ENCODE results near the gene NPIPB4. TPM values are rescaled to one million over a fixed set of nuclear protein-coding genes. Genes with fewer than 3 reads are reported as not detected.
"Not testable (repeated sequence)": the region's sequence is repeated elsewhere in the genome, so short reads cannot be mapped to it uniquely, and the experiment has no call there.

NPIPB4 gene
- polyA plus RNA-seq, 3 donors = 0.17 to 87.7 (median 0.55) TPM

DNA sequence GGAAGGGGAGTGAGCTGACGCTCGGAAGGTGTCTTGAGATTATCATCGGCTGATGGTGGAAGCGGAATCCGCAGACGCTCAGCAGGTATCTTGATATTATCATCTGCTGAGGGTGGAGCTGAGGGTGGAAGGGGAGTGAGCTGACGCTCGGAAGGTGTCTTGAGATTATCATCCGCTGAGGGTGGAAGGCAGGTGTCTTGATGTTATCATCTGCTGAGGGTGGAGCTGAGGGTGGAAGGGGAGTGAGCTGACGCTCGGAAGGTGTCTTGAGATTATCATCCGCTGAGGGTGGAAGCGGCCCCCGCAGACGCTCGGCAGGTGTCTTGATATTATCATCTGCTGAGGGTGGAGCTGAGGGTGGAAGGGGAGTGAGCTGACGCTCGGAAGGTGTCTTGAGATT, 21.2 kb downstream of the NPIPB4 start:
- H3K4me1 ChIP-seq (ENCODE audit: control insufficient read depth in 1 of 2, insufficient read depth in 2 of 2, low read length in 2 of 2); H3K9me3 Mint-ChIP-seq; H3K27ac ChIP-seq (ENCODE audit: low read depth in 1 of 2, low read length in 2 of 2); H3K4me2 ChIP-seq (replicated peaks; ENCODE audit: extremely low read depth, low read length, poor library complexity, severe bottlenecking); H3K9ac ChIP-seq (ENCODE audit: insufficient read depth, low read length, poor library complexity, severe bottlenecking); intact Hi-C loops (cut with micrococcal nuclease); H3K79me2 ChIP-seq (ENCODE audit: insufficient read depth, low read length); H3K27me3 ChIP-seq (ENCODE audit: control insufficient read depth in 2 of 2, insufficient read depth in 2 of 2, low read length in 2 of 2); H3K4me1 Mint-ChIP-seq; DNase-seq; H3K36me3 Mint-ChIP-seq; H3K4me3 Mint-ChIP-seq; H3K9me3 ChIP-seq (replicated peaks in 1 of 2; ENCODE audit: control insufficient read depth in 1 of 2, insufficient read depth in 1 of 2, low read length in 2 of 2); H2AFZ ChIP-seq (ENCODE audit: insufficient read depth, low read depth, low read length, poor library complexity, severe bottlenecking); H3K36me3 ChIP-seq (replicated peaks in 1 of 2; ENCODE audit: control insufficient read depth in 1 of 2, insufficient read depth in 2 of 2, low read length in 2 of 2); H3K4me3 ChIP-seq (replicated peaks in 1 of 3; ENCODE audit: low read depth in 2 of 3, low read length in 3 of 3); H3K27ac Mint-ChIP-seq; H4K20me1 ChIP-seq (ENCODE audit: insufficient read depth, low read length): not testable (repeated sequence)
- WGBS (ENCODE audit: insufficient coverage) = no CpG with 5 or more reads among the region's 18 CpGs
- peaks cover 5 to 16% (median 10%) of the 10 kb centered on the region in 3 donors for H3K27me3 Mint-ChIP-seq (ENCODE audit: low read depth in 3 of 3)

DNA sequence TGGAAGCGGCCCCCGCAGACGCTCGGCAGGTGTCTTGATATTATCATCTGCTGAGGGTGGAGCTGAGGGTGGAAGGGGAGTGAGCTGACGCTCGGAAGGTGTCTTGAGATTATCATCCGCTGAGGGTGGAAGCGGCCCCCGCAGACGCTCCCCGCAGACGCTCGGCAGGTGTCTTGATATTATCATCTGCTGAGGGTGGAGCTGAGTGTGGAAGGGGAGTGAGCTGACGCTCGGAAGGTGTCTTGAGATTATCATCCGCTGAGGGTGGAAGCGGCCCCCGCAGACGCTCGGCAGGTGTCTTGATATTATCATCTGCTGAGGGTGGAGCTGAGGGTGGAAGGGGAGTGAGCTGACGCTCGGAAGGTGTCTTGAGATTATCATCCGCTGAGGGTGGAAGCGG, 21.8 kb downstream of the NPIPB4 start:
- H3K36me3 ChIP-seq (replicated peaks in 1 of 2; ENCODE audit: control insufficient read depth in 1 of 2, insufficient read depth in 2 of 2, low read length in 2 of 2); DNase-seq; H2AFZ ChIP-seq (ENCODE audit: insufficient read depth, low read depth, low read length, poor library complexity, severe bottlenecking); H3K27ac Mint-ChIP-seq; H3K27me3 ChIP-seq (ENCODE audit: control insufficient read depth in 2 of 2, insufficient read depth in 2 of 2, low read length in 2 of 2); H3K36me3 Mint-ChIP-seq; H3K4me2 ChIP-seq (replicated peaks; ENCODE audit: extremely low read depth, low read length, poor library complexity, severe bottlenecking); H3K4me1 ChIP-seq (ENCODE audit: control insufficient read depth in 1 of 2, insufficient read depth in 2 of 2, low read length in 2 of 2); H3K79me2 ChIP-seq (ENCODE audit: insufficient read depth, low read length); H3K4me3 Mint-ChIP-seq; H3K9ac ChIP-seq (ENCODE audit: insufficient read depth, low read length, poor library complexity, severe bottlenecking); H3K27ac ChIP-seq (ENCODE audit: low read depth in 1 of 2, low read length in 2 of 2); H3K4me3 ChIP-seq (replicated peaks in 1 of 3; ENCODE audit: low read depth in 2 of 3, low read length in 3 of 3); H3K9me3 Mint-ChIP-seq; H3K9me3 ChIP-seq (replicated peaks in 1 of 2; ENCODE audit: control insufficient read depth in 1 of 2, insufficient read depth in 1 of 2, low read length in 2 of 2); H4K20me1 ChIP-seq (ENCODE audit: insufficient read depth, low read length); H3K4me1 Mint-ChIP-seq; intact Hi-C loops (cut with micrococcal nuclease): not testable (repeated sequence)
- peaks cover 5 to 16% (median 10%) of the 10 kb centered on the region in 3 donors for H3K27me3 Mint-ChIP-seq (ENCODE audit: low read depth in 3 of 3)
- WGBS (ENCODE audit: insufficient coverage) = no CpG with 5 or more reads among the region's 24 CpGs

DNA sequence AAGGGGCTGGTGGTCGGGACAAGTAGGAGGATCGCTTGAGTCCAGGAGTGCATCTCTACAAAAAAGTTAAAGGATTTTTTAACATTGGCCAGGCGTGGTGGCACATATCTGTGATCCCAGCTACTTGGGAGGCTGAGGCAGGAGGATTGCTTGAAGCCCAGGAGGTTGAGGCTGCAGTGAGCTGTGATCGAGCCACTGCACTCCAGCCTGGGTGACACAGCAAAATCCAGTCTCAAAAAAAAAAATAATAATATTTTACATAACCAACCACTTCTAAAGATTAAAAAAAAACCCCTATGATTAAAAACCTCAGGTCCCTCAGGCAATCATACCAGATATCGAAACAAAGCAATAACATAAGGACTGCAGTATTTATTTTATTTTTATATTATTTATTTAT, 23.3 kb downstream of the NPIPB4 start:
- intact Hi-C loops (cut with micrococcal nuclease); H4K20me1 ChIP-seq (ENCODE audit: insufficient read depth, low read length); H3K9me3 ChIP-seq (replicated peaks in 1 of 2; ENCODE audit: control insufficient read depth in 1 of 2, insufficient read depth in 1 of 2, low read length in 2 of 2); DNase-seq; H3K4me2 ChIP-seq (replicated peaks; ENCODE audit: extremely low read depth, low read length, poor library complexity, severe bottlenecking); H3K9ac ChIP-seq (ENCODE audit: insufficient read depth, low read length, poor library complexity, severe bottlenecking); H3K4me3 Mint-ChIP-seq; H3K27me3 ChIP-seq (ENCODE audit: control insufficient read depth in 2 of 2, insufficient read depth in 2 of 2, low read length in 2 of 2); H3K4me1 Mint-ChIP-seq; H3K9me3 Mint-ChIP-seq; H3K79me2 ChIP-seq (ENCODE audit: insufficient read depth, low read length); H3K36me3 ChIP-seq (replicated peaks in 1 of 2; ENCODE audit: control insufficient read depth in 1 of 2, insufficient read depth in 2 of 2, low read length in 2 of 2); H2AFZ ChIP-seq (ENCODE audit: insufficient read depth, low read depth, low read length, poor library complexity, severe bottlenecking); H3K27ac ChIP-seq (ENCODE audit: low read depth in 1 of 2, low read length in 2 of 2); H3K27ac Mint-ChIP-seq; H3K36me3 Mint-ChIP-seq; H3K4me1 ChIP-seq (ENCODE audit: control insufficient read depth in 1 of 2, insufficient read depth in 2 of 2, low read length in 2 of 2); H3K4me3 ChIP-seq (replicated peaks in 1 of 3; ENCODE audit: low read depth in 2 of 3, low read length in 3 of 3): not testable (repeated sequence)
- WGBS (ENCODE audit: insufficient coverage) = no CpG with 5 or more reads among the region's 5 CpGs
- H3K27me3 Mint-ChIP-seq (ENCODE audit: low read depth in 3 of 3) = peaks cover 5 to 14% (median 6%) of the 10 kb centered on the region in 3 donors

DNA sequence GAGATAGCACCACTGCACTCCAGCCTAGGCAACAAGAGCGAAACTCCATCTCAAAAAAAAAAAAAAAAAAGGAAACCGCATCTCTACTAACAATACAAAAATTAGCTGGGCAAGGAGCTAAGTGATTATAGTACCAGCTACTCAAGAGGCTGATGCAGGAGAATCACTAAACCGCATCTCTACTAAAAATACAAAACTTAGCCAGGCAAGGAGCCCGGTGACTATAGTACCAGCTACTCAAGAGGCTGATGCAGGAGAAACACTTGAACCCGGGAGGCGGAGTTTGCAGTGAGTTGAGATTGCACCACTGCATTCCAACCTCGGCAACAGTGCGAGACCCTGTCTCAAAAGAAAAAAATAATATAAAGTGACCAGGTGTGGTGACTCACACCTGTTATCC, 27.6 kb downstream of the NPIPB4 start:
- peaks cover 4 to 13% (median 9%) of the 10 kb centered on the region in 3 donors for H3K27me3 Mint-ChIP-seq (ENCODE audit: low read depth in 3 of 3)
- H3K27ac ChIP-seq (ENCODE audit: low read depth in 1 of 2, low read length in 2 of 2); H3K36me3 ChIP-seq (replicated peaks in 1 of 2; ENCODE audit: control insufficient read depth in 1 of 2, insufficient read depth in 2 of 2, low read length in 2 of 2); H3K4me3 Mint-ChIP-seq; H3K79me2 ChIP-seq (ENCODE audit: insufficient read depth, low read length); H3K27me3 ChIP-seq (ENCODE audit: control insufficient read depth in 2 of 2, insufficient read depth in 2 of 2, low read length in 2 of 2); H3K4me1 ChIP-seq (ENCODE audit: control insufficient read depth in 1 of 2, insufficient read depth in 2 of 2, low read length in 2 of 2); H3K36me3 Mint-ChIP-seq; H3K4me2 ChIP-seq (replicated peaks; ENCODE audit: extremely low read depth, low read length, poor library complexity, severe bottlenecking); intact Hi-C loops (cut with micrococcal nuclease); H3K27ac Mint-ChIP-seq; H4K20me1 ChIP-seq (ENCODE audit: insufficient read depth, low read length); H3K9ac ChIP-seq (ENCODE audit: insufficient read depth, low read length, poor library complexity, severe bottlenecking); H3K9me3 ChIP-seq (replicated peaks in 1 of 2; ENCODE audit: control insufficient read depth in 1 of 2, insufficient read depth in 1 of 2, low read length in 2 of 2); H3K9me3 Mint-ChIP-seq; H2AFZ ChIP-seq (ENCODE audit: insufficient read depth, low read depth, low read length, poor library complexity, severe bottlenecking); H3K4me1 Mint-ChIP-seq; DNase-seq; H3K4me3 ChIP-seq (replicated peaks in 1 of 3; ENCODE audit: low read depth in 2 of 3, low read length in 3 of 3): not testable (repeated sequence)
- no CpG with 5 or more reads among the region's 8 CpGs for WGBS (ENCODE audit: insufficient coverage)
